Mesenchymal stem cell (in vitro differentiated cells and primary cell): ENCODE data around the gene RARB.

ENCODE experiments used
- DNase-seq: peaks from one replicate; pipeline ENCODE4 v3.0.0-alpha.2; 2013
- H2AFZ ChIP-seq: one replicate; pipeline ENCODE4 v1.6.1; 2013; ENCODE audit warnings: low read depth, mild to moderate bottlenecking, control low read depth, inconsistent platforms, low read length, moderate library complexity
- H2AK5ac ChIP-seq: 2 replicates; pipeline ENCODE4 v1.6.1; 2013; ENCODE audit warnings: low read length, moderate library complexity, mild to moderate bottlenecking, inconsistent platforms; ENCODE audit not compliant: severe bottlenecking
- H2BK120ac ChIP-seq: one replicate; pipeline ENCODE4 v1.6.1; 2013; ENCODE audit warnings: low read depth, mild to moderate bottlenecking, inconsistent platforms, low read length, moderate library complexity
- H2BK12ac ChIP-seq, 2 experiments: one replicate each; pipeline ENCODE4 v1.6.1; 2013; ENCODE audit warnings: inconsistent platforms in 2 of 2, low read length in 2 of 2, mild to moderate bottlenecking in 2 of 2, moderate library complexity in 2 of 2, control low read depth in 1 of 2
- H2BK15ac ChIP-seq: one replicate; pipeline ENCODE4 v1.6.1; 2013; ENCODE audit warnings: mild to moderate bottlenecking, low read depth, inconsistent platforms; ENCODE audit not compliant: poor library complexity, severe bottlenecking
- H2BK5ac ChIP-seq: 2 replicates; pipeline ENCODE4 v1.6.1; 2013; ENCODE audit warnings: low read depth, mild to moderate bottlenecking, low read length, control low read depth, inconsistent platforms; ENCODE audit not compliant: poor library complexity, severe bottlenecking
- H3K14ac ChIP-seq, 2 experiments: one replicate each; pipeline ENCODE4 v1.6.1; 2013; ENCODE audit warnings: inconsistent platforms in 2 of 2, low read length in 2 of 2, control low read depth in 1 of 2, mild to moderate bottlenecking in 1 of 2, moderate library complexity in 1 of 2
- H3K18ac ChIP-seq, 2 experiments: one replicate each; pipeline ENCODE4 v1.6.1; 2013; ENCODE audit warnings: inconsistent platforms in 2 of 2, low read length in 2 of 2, control low read depth in 1 of 2, low read depth in 1 of 2, mild to moderate bottlenecking in 1 of 2
- H3K23ac ChIP-seq, 2 experiments: one replicate each; pipeline ENCODE4 v1.6.1; 2013; ENCODE audit warnings: inconsistent platforms in 2 of 2, low read length in 2 of 2, mild to moderate bottlenecking in 2 of 2, moderate library complexity in 2 of 2, control low read depth in 1 of 2
- H3K27ac ChIP-seq: 2 replicates; pipeline ENCODE4 v1.5.1; 2013; ENCODE audit warnings: mild to moderate bottlenecking, moderate library complexity, low read length, control low read depth, inconsistent platforms; ENCODE audit not compliant: poor library complexity, severe bottlenecking
- H3K27me3 ChIP-seq, 2 experiments: 2 replicates each; pipeline versions ENCODE4 v1.6.1 to v1.7.0; 2013; ENCODE audit warnings: low read length in 2 of 2, mild to moderate bottlenecking in 2 of 2, moderate library complexity in 2 of 2, control low read depth in 1 of 2, inconsistent platforms in 1 of 2; ENCODE audit not compliant: control insufficient read depth in 1 of 2, insufficient read depth in 1 of 2
- H3K36me3 ChIP-seq, 2 experiments: 2 replicates each; pipeline versions ENCODE4 v1.6.1 to v1.7.0; 2013; ENCODE audit warnings: low read length in 2 of 2, control low read depth in 1 of 2, inconsistent platforms in 1 of 2, low read depth in 1 of 2, mild to moderate bottlenecking in 1 of 2; ENCODE audit not compliant: insufficient read depth in 2 of 2, control insufficient read depth in 1 of 2
- H3K4ac ChIP-seq, 2 experiments: one replicate each; pipeline ENCODE4 v1.6.1; 2013; ENCODE audit warnings: inconsistent platforms in 2 of 2, low read length in 2 of 2, mild to moderate bottlenecking in 2 of 2, moderate library complexity in 2 of 2, control low read depth in 1 of 2, low read depth in 1 of 2
- H3K4me1 ChIP-seq: 2 replicates; pipeline ENCODE4 v1.6.1; 2013; ENCODE audit warnings: low read depth, low read length, control low read depth; ENCODE audit not compliant: control insufficient read depth, insufficient read depth
- H3K4me2 ChIP-seq: 2 replicates; pipeline ENCODE4 v1.6.1; 2013; ENCODE audit warnings: low read length, mild to moderate bottlenecking, inconsistent platforms; ENCODE audit not compliant: poor library complexity, severe bottlenecking
- H3K4me3 ChIP-seq, 2 experiments: 2 replicates each; pipeline versions ENCODE4 v1.5.1 to v1.7.0; 2013; ENCODE audit warnings: low read length in 2 of 2, mild to moderate bottlenecking in 2 of 2, control low read depth in 1 of 2, low read depth in 1 of 2; ENCODE audit not compliant: insufficient read depth in 1 of 2
- H3K79me1 ChIP-seq: replicated peaks from 2 replicates; pipeline ENCODE4 v1.6.1; 2013; ENCODE audit warnings: mild to moderate bottlenecking, control low read depth, low read length, inconsistent platforms; ENCODE audit not compliant: poor library complexity, severe bottlenecking
- H3K9ac ChIP-seq: 2 replicates; pipeline ENCODE4 v1.7.0; 2013; ENCODE audit warnings: mild to moderate bottlenecking, low read length, moderate library complexity
- H3K9me3 ChIP-seq: 2 replicates; pipeline ENCODE4 v1.7.0; 2013; ENCODE audit warnings: mild to moderate bottlenecking, low read length; ENCODE audit not compliant: control insufficient read depth
- H4K8ac ChIP-seq: one replicate; pipeline ENCODE4 v1.6.1; 2013; ENCODE audit warnings: inconsistent platforms, mild to moderate bottlenecking, low read length, moderate library complexity
- H4K91ac ChIP-seq: one replicate; pipeline ENCODE4 v1.6.1; 2013; ENCODE audit warnings: mild to moderate bottlenecking, low read length, inconsistent platforms
- WGBS: methylation state at CpG from one replicate; pipeline ENCODE4 v1.1.7; 2013; ENCODE audit warnings: mixed read lengths; 5-methylcytosine and 5-hydroxymethylcytosine counted together

RARB gene

DNA sequence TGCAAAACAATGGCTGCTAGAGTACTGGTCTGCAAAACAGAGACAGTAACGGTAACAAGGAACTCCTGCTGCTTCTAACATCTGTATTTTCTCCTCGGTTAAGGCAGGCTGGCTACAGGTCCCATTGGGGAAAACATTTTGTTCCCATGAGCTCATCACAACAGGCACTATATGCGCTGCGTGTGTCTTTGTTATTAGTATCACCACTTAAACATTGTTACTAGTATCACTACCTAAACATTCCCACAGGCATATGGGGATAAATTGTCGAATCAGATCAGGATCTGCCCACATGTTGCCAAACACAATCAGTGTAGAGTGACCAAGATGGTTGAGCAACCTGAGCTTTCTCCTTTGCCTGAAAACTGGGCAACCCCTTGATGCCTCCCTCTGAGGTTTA lies 159.5 kb downstream of the RARB start:
- WGBS, result 14% methylated on average over 5 of the region's 5 CpGs

DNA sequence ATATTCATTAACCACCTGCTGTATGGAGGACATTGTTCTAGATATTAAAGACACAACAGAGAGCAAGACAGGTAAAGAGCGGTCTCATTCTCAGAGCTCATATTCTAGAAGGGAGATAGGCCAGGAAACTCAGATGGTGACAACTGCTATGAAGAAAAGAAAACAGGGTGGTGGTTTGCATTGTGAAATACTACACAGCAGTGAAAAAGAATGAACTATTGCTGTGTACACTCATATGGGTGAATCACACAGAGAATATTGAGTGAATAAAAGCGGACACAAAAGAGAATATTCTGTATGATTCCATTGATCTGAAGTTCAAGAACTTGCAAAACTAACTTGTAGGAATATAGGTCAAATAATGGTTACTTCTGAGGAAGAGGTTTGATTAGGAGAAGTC lies 159.9 kb downstream of the RARB start:
- H3K4ac ChIP-seq, result no peak overlapping the region
- H3K23ac ChIP-seq, result no peak overlapping the region
- H3K4me2 ChIP-seq, result no peak overlapping the region
- H3K4me1 ChIP-seq, result peaks cover 10% of the 10 kb centered on the region
- no peak overlapping the region for H2BK120ac ChIP-seq
- no peak overlapping the region for H2BK5ac ChIP-seq
- WGBS, result 99% methylated on average over 2 of the region's 2 CpGs
- no peak overlapping the region for H3K4me3 ChIP-seq
- no peak overlapping the region for H2AFZ ChIP-seq
- H2BK15ac ChIP-seq, result no peak overlapping the region
- no peak overlapping the region for H2AK5ac ChIP-seq
- H3K27ac ChIP-seq, result no peak overlapping the region
- H2BK12ac ChIP-seq, result no peak overlapping the region
- no peaks in the 10 kb centered on the region for H3K36me3 ChIP-seq
- H3K9me3 ChIP-seq, result no peaks in the 10 kb centered on the region
- H3K14ac ChIP-seq, result no peak overlapping the region
- H3K18ac ChIP-seq, result no peak overlapping the region
- no peak for DNase-seq
- H3K27me3 ChIP-seq, result peaks cover 0 to 15% of the 10 kb centered on the region in 2 experiments
- H4K91ac ChIP-seq, result no peak overlapping the region
- H3K9ac ChIP-seq, result no peak overlapping the region
- no peaks in the 10 kb centered on the region for H3K79me1 ChIP-seq
- H4K8ac ChIP-seq, result no peak overlapping the region

More for the DNA sequence above, 159.5 kb downstream of the RARB start:
- no peak overlapping the region for H2BK15ac ChIP-seq
- no peaks in the 10 kb centered on the region for H3K79me1 ChIP-seq
- no peak overlapping the region for H3K9ac ChIP-seq
- no peak overlapping the region for H3K23ac ChIP-seq
- no peak overlapping the region for H4K8ac ChIP-seq
- no peak overlapping the region for H3K18ac ChIP-seq
- no peak overlapping the region for H2BK5ac ChIP-seq
- H3K27ac ChIP-seq, result no peak overlapping the region
- H2AFZ ChIP-seq, result no peak overlapping the region
- H3K4me3 ChIP-seq, result no peak overlapping the region
- H3K4me2 ChIP-seq, result no peak overlapping the region
- peak overlapping the region in 1 of 2 experiments; percentile 1 for H2BK12ac ChIP-seq
- no peak overlapping the region for H3K4ac ChIP-seq
- H3K27me3 ChIP-seq, result peaks cover 0 to 15% of the 10 kb centered on the region in 2 experiments
- DNase-seq, result peak; percentile 94
- H2AK5ac ChIP-seq, result no peak overlapping the region
- no peak overlapping the region for H2BK120ac ChIP-seq
- H3K4me1 ChIP-seq, result peaks cover 10% of the 10 kb centered on the region
- H4K91ac ChIP-seq, result no peak overlapping the region
- H3K9me3 ChIP-seq, result no peaks in the 10 kb centered on the region
- H3K14ac ChIP-seq, result no peak overlapping the region
- H3K36me3 ChIP-seq, result no peaks in the 10 kb centered on the region

DNA sequence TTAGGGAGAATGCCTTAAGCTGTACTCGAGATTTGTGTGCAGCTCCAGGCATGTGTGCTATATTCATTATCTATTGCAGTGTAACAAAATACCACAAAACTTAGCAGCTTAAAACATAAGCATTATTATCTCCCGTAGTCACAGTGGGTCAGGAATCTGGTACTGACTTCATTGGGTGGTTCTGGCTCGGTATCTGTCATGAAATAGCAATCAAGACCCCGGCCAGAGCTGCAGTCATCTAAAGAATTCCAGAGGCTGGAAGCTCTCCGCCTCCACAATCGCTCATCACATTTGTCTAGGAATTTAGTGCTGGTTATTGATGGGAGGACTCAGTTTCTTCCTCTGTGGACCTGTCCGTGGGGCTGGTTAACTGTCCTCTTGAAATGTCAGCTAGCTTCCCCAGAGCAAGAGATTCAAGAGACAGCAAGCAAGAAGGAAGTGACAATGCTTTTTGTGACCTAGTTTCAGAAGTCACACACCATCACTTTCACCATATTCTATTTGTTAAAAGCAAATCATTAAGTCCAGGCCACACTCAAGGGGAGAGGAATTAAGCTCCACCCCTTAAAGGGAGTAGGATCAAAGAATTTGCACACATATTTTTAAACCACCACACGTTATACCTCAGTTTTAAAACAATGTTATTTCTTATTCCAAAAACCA lies 160.5 kb downstream of the RARB start:
- H2BK15ac ChIP-seq, result no peak overlapping the region
- DNase-seq, result no peak
- peaks cover 0 to 15% of the 10 kb centered on the region in 2 experiments for H3K27me3 ChIP-seq
- no peak overlapping the region for H3K14ac ChIP-seq
- no peak overlapping the region for H2BK120ac ChIP-seq
- no peak overlapping the region for H2BK12ac ChIP-seq
- no peak overlapping the region for H4K91ac ChIP-seq
- H3K9ac ChIP-seq, result no peak overlapping the region
- no peak overlapping the region for H3K23ac ChIP-seq
- H2AFZ ChIP-seq, result no peak overlapping the region
- H3K79me1 ChIP-seq, result no peaks in the 10 kb centered on the region
- 86% methylated on average over 6 of the region's 8 CpGs for WGBS
- H4K8ac ChIP-seq, result no peak overlapping the region
- H3K18ac ChIP-seq, result no peak overlapping the region
- H3K27ac ChIP-seq, result no peak overlapping the region
- no peak overlapping the region for H3K4ac ChIP-seq
- no peak overlapping the region for H2AK5ac ChIP-seq
- peaks cover 10% of the 10 kb centered on the region for H3K4me1 ChIP-seq
- no peak overlapping the region for H3K4me3 ChIP-seq
- H3K36me3 ChIP-seq, result no peaks in the 10 kb centered on the region
- H3K4me2 ChIP-seq, result no peak overlapping the region
- no peaks in the 10 kb centered on the region for H3K9me3 ChIP-seq
- no peak overlapping the region for H2BK5ac ChIP-seq

DNA sequence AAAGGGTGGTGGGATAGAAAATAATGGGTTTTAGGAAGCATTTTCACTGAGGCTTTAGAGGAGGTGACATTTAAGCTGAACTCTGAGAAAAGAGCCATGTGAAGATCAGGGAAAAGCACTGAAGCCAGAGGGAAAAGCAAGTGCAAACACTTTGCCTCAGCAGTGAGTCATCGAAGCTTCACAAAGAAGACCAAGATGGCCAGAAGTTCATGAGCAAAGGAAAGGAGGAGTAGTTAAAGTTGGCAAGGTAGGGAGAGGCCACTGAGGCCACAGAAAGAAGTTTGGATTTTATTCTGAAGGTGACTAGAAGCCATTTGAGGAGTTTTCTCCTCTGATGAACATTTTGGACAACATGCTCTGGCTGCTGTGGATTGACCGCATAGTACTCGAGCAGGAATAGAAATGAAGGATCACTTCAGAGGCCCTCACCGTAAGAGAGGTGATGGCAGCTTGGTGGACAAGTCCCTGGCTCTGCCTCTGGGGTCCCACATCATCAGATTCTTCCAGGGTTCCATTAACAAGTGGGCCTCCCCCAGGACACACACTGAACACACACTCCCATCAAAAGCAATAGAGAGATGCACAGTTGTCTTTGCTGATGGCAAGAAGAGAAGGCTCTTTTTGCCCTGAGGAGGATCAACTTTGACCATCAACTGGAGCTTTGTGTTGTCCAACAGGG lies 161.2 kb downstream of the RARB start:
- Histone ChIP-seq H2BK12ac (peak overlapping the region in 1 of 2 experiments; percentile 51), H3K18ac (peak overlapping the region; percentile 2 to 37), H4K91ac (no peak overlapping the region), H3K4me3 (no peak overlapping the region), H3K9me3 (no peaks in the 10 kb centered on the region), H2AK5ac (no peak overlapping the region), H3K4me1 (peaks cover 10% of the 10 kb centered on the region), H3K27me3 (peaks cover 0 to 10% of the 10 kb centered on the region in 2 experiments), H3K27ac (no peak overlapping the region), H3K23ac (no peak overlapping the region), H2AFZ (no peak overlapping the region), H2BK5ac (no peak overlapping the region), H3K36me3 (no peaks in the 10 kb centered on the region), H3K4me2 (no peak overlapping the region), H3K14ac (no peak overlapping the region), H3K9ac (no peak overlapping the region), H2BK120ac (no peak overlapping the region), H3K79me1 (no peaks in the 10 kb centered on the region), H4K8ac (peak overlapping the region; percentile 0), H2BK15ac (no peak overlapping the region), H3K4ac (peak overlapping the region; percentile 41 to 60)
- 97% methylated on average over 4 of the region's 4 CpGs for WGBS
- peak; percentile 29 for DNase-seq
